ENCODE results near the gene PPFIBP2.

PPFIBP2 gene

GRCh38 chr11:7579361-7579791 is 65.6 kb downstream of the PPFIBP2 start:
- CTCF ChIA-PET, result interaction anchor here (0.7 kb wide), 1 partner anchor 78 kb away, joined by 3 read pairs; no protein-coding TSS in a partner anchor
- POLR2A ChIA-PET (ENCODE audit: low non-redundant PET), result no interaction called here

GRCh38 chr11:7581021-7581590 is 67.3 kb downstream of the PPFIBP2 start:
- TF ChIP-seq, protein P1, sequence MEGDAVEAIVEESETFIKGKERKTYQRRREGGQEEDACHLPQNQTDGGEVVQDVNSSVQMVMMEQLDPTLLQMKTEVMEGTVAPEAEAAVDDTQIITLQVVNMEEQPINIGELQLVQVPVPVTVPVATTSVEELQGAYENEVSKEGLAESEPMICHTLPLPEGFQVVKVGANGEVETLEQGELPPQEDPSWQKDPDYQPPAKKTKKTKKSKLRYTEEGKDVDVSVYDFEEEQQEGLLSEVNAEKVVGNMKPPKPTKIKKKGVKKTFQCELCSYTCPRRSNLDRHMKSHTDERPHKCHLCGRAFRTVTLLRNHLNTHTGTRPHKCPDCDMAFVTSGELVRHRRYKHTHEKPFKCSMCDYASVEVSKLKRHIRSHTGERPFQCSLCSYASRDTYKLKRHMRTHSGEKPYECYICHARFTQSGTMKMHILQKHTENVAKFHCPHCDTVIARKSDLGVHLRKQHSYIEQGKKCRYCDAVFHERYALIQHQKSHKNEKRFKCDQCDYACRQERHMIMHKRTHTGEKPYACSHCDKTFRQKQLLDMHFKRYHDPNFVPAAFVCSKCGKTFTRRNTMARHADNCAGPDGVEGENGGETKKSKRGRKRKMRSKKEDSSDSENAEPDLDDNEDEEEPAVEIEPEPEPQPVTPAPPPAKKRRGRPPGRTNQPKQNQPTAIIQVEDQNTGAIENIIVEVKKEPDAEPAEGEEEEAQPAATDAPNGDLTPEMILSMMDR (conservative IDR thresholded peaks at IDR 0.05; ENCODE audit: low read depth), result no peak
- H3K27ac ChIP-seq, result no peak overlapping the region
- ChIA-PET CTCF (interaction anchor here (0.6 to 2.1 kb wide), 3 partner anchors 10 to 1912 kb away, joined by 3 to 9 read pairs (median 4); no protein-coding TSS in a partner anchor), POLR2A (ENCODE audit: low non-redundant PET) (no interaction called here)
- DNase-seq (ENCODE audit: low spot score), result no peak

More at GRCh38 chr11:7579361-7579791, 65.6 kb downstream of the PPFIBP2 start:
- DNase-seq (ENCODE audit: low spot score), result no peak
- TF ChIP-seq, protein P1 (conservative IDR thresholded peaks at IDR 0.05; ENCODE audit: low read depth), result no peak
- no peak overlapping the region for H3K27ac ChIP-seq

GRCh38 chr11:7582338-7582985 is 68.7 kb downstream of the PPFIBP2 start:
- ChIA-PET POLR2A (ENCODE audit: low non-redundant PET) (no interaction called here), CTCF (interaction anchor here (1.5 kb wide), 1 partner anchor 11 kb away, joined by 7 read pairs; no protein-coding TSS in a partner anchor)
- H3K27ac ChIP-seq, result no peak overlapping the region
- no peak for DNase-seq (ENCODE audit: low spot score)
- TF ChIP-seq, protein P1 (conservative IDR thresholded peaks at IDR 0.05; ENCODE audit: low read depth), result no peak

DNA sequence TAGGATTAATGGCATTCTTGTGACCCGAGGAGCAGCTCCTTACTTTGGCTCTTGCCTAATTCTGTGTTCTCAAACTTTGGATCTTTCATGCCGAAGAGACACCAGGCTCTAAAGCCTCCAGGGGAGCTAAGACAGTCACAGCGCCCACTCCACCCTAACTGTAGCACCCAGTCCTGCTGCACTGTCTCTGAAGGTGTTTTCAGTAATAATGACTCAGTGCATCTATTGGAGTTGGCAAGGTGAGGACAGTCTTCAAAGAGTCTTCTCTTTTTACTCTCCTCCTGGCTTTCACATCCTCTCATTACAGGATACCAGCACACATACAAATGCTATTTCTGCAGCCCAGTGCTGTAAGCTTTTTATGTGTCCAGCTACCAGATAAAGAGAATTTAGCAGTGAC is 69.4 kb downstream of the PPFIBP2 start:
- DNase-seq (ENCODE audit: low spot score), result no peak
- ChIA-PET CTCF (interaction anchor here (1.0 to 1.5 kb wide), 3 partner anchors 10 to 74 kb away, joined by 3 to 7 read pairs (median 3); no protein-coding TSS in a partner anchor), POLR2A (ENCODE audit: low non-redundant PET) (no interaction called here)
- no peak overlapping the region for H3K27ac ChIP-seq
- TF ChIP-seq, protein P1 (conservative IDR thresholded peaks at IDR 0.05; ENCODE audit: low read depth), result no peak

- CTCF ChIA-PET, result interaction anchor here (1.7 kb wide), 1 partner anchor 13 kb away, joined by 5 read pairs; no protein-coding TSS in a partner anchor
- H3K27ac ChIP-seq, result no peak overlapping the region
- POLR2A ChIA-PET (ENCODE audit: low non-redundant PET), result no interaction called here
- no peak for DNase-seq (ENCODE audit: low spot score)
- TF ChIP-seq, protein P1 (conservative IDR thresholded peaks at IDR 0.05; ENCODE audit: low read depth), result no peak
Measured at GRCh38 chr11:7584910-7585309, 71.1 kb downstream of the PPFIBP2 start.

DNA sequence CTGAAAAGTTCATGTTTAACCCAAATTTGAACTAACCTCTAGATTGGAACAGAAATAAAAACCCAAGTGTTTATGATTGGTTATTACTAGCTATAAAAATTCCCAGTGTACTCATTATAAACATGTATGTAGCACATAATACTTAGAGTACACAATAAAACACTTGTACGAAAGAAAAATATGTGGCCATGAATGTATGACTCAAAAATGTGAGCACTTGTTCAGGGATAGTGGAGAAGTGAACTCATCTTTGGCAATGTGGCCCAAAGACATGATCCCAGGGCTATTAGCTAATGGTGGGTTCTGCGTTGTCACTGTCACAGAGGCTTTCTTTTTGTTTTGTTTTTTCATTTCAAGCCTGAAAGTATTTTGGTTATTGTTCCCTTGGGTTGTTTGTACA is 72.0 kb downstream of the PPFIBP2 start:
- no peak for DNase-seq (ENCODE audit: low spot score)
- no peak overlapping the region for H3K27ac ChIP-seq
- ChIA-PET POLR2A (ENCODE audit: low non-redundant PET) (no interaction called here), CTCF (interaction anchor here (0.6 to 1.7 kb wide), 2 partner anchors 14 to 987 kb away, joined by 4 to 5 read pairs; no protein-coding TSS in a partner anchor)
- TF ChIP-seq, protein P1 (conservative IDR thresholded peaks at IDR 0.05; ENCODE audit: low read depth), result no peak

Measured in RWPE1 (cell line).